WI38 (cell line): Measurements from ENCODE around the gene RALB.

Source experiments
- H3K4me3 ChIP-seq: 2 replicates; pipeline ENCODE4 v1.5.1; 2011; ENCODE audit warnings: low read depth, mild to moderate bottlenecking, control low read depth, low read length
- CTCF ChIP-seq: IDR thresholded peaks from 2 replicates; pipeline ENCODE4 v1.5.1; 2012; ENCODE audit warnings: low read depth, mild to moderate bottlenecking, control low read depth, low read length

Gene RALB

GRCh38 chr2:120225549-120226065 lies 27.0 kb upstream of the RALB start:
- TF ChIP-seq CTCF = no peak
- no peak overlapping the region for H3K4me3 ChIP-seq

- TF ChIP-seq CTCF = no peak
- H3K4me3 ChIP-seq = no peak overlapping the region
Measured at GRCh38 chr2:120226316-120226715, 26.3 kb upstream of the RALB start.

- H3K4me3 ChIP-seq = no peak overlapping the region
- no peak for TF ChIP-seq CTCF
Measured at GRCh38 chr2:120227111-120227991, 25.3 kb upstream of the RALB start.

GRCh38 chr2:120228503-120228902 lies 24.1 kb upstream of the RALB start:
- TF ChIP-seq CTCF = no peak
- no peak overlapping the region for H3K4me3 ChIP-seq

- no peak for TF ChIP-seq CTCF
- H3K4me3 ChIP-seq = no peak overlapping the region
Measured at GRCh38 chr2:120229341-120229740, 23.3 kb upstream of the RALB start.

- no peak overlapping the region for H3K4me3 ChIP-seq
- TF ChIP-seq CTCF = no peak
Measured at GRCh38 chr2:120230515-120231471, 21.9 kb upstream of the RALB start.

GRCh38 chr2:120231564-120231973 lies 21.1 kb upstream of the RALB start:
- TF ChIP-seq CTCF = no peak
- no peak overlapping the region for H3K4me3 ChIP-seq
